GM19099 (cell line): ENCODE results near the gene RANBP9.

Experiments
- POLR2A ChIP-seq: IDR thresholded peaks from 3 replicates; pipeline ENCODE4 v1.6.1; 2011; ENCODE audit warnings: low read depth; ENCODE audit not compliant: insufficient read length; ENCODE audit errors: extremely low read depth

Gene RANBP9

GRCh38 chr6:13613029-13613594 lies 98.5 kb downstream of the RANBP9 start:
- no peak for TF ChIP-seq POLR2A

GRCh38 chr6:13611715-13612114 lies 99.9 kb downstream of the RANBP9 start:
- no peak for TF ChIP-seq POLR2A

GRCh38 chr6:13605634-13606033 lies 106.0 kb downstream of the RANBP9 start:
- no peak for TF ChIP-seq POLR2A

GRCh38 chr6:13604546-13605416 lies 106.9 kb downstream of the RANBP9 start:
- TF ChIP-seq POLR2A, result no peak

- no peak for TF ChIP-seq POLR2A
These were observed 107.5 kb downstream of the RANBP9 start for GRCh38 chr6:13604135-13604534.

GRCh38 chr6:13600036-13600435 lies 111.6 kb downstream of the RANBP9 start:
- no peak for TF ChIP-seq POLR2A

- no peak for TF ChIP-seq POLR2A
These were observed 114.6 kb downstream of the RANBP9 start for GRCh38 chr6:13597073-13597472.

- no peak for TF ChIP-seq POLR2A
These were observed 117.9 kb downstream of the RANBP9 start for GRCh38 chr6:13593720-13594119.

GRCh38 chr6:13593103-13593502 lies 118.5 kb downstream of the RANBP9 start:
- TF ChIP-seq POLR2A, result no peak

GRCh38 chr6:13591205-13591921 lies 120.3 kb downstream of the RANBP9 start:
- no peak for TF ChIP-seq POLR2A

- TF ChIP-seq POLR2A, result no peak
These were observed 121.0 kb downstream of the RANBP9 start for GRCh38 chr6:13590574-13591153.

- no peak for TF ChIP-seq POLR2A
These were observed 121.8 kb downstream of the RANBP9 start for GRCh38 chr6:13589801-13590200.

- TF ChIP-seq POLR2A, result no peak
These were observed 124.8 kb downstream of the RANBP9 start for GRCh38 chr6:13586603-13587542.

- TF ChIP-seq POLR2A, result no peak
These were observed 129.9 kb downstream of the RANBP9 start for GRCh38 chr6:13581700-13582229.
